HepG2 (cell line): Measurements from ENCODE around the gene GRK5. TPM values are rescaled to one million over a fixed set of nuclear protein-coding genes. Genes with fewer than 3 reads are reported as not detected.

Source experiments
- ATF2 ChIP-seq: sonication (generic); formaldehyde crosslinking; IDR thresholded peaks from 2 replicates; pipeline ENCODE4 v1.4.0; 2020; ENCODE audit warnings: missing genetic modification reagents
- FOXO1 ChIP-seq: sonication (generic); formaldehyde crosslinking; IDR thresholded peaks from 2 replicates; pipeline ENCODE4 v1.4.0; 2020; ENCODE audit warnings: missing genetic modification reagents
- HMGXB4 ChIP-seq, 2 experiments: sonication (generic) in 1 of 2; formaldehyde crosslinking in 1 of 2; IDR thresholded peaks; 2 replicates each; pipeline versions ENCODE4 v1.4.0 to v1.6.1; 2018 to 2020; ENCODE audit warnings: missing genetic modification reagents in 2 of 2, borderline replicate concordance in 1 of 2, low read depth in 1 of 2, mild to moderate bottlenecking in 1 of 2, missing biosample characterization in 1 of 2
- KDM4B ChIP-seq: sonication (generic); formaldehyde crosslinking; IDR thresholded peaks from 2 replicates; pipeline ENCODE4 v1.4.0; 2020; ENCODE audit warnings: missing genetic modification reagents
- LBX2 ChIP-seq: sonication (generic); formaldehyde crosslinking; IDR thresholded peaks from 2 replicates; pipeline ENCODE4 v1.5.0; 2020; ENCODE audit warnings: missing genetic modification reagents, mild to moderate bottlenecking, borderline replicate concordance
- RBM22 ChIP-seq: fragments of 200-400 bp; formaldehyde crosslinking; optimal IDR thresholded peaks from 2 replicates; pipeline ENCODE3; 2017; ENCODE audit warnings: mild to moderate bottlenecking, low read length, moderate library complexity
- RXRB ChIP-seq: IDR thresholded peaks from 2 replicates; pipeline ENCODE4 v1.6.1; 2016; ENCODE audit warnings: borderline replicate concordance, missing genetic modification reagents, missing compliant biosample characterization
- SIN3A ChIP-seq: IDR thresholded peaks from 2 replicates; pipeline ENCODE4 v1.6.1; 2011; ENCODE audit warnings: low read depth, mild to moderate bottlenecking, control low read depth, low read length, borderline replicate concordance
- SP2 ChIP-seq: sonication (generic); formaldehyde crosslinking; IDR thresholded peaks from 2 replicates; pipeline ENCODE4 v1.5.1; 2020; ENCODE audit warnings: mild to moderate bottlenecking, missing genetic modification reagents
- TEAD2 ChIP-seq: sonication (generic); formaldehyde crosslinking; IDR thresholded peaks from 2 replicates; pipeline ENCODE4 v1.9.0; 2021; ENCODE audit warnings: missing genetic modification reagents
- ZBED4 ChIP-seq: sonication (generic); formaldehyde crosslinking; IDR thresholded peaks from 2 replicates; pipeline ENCODE4 v1.4.0; 2020; ENCODE audit warnings: missing genetic modification reagents, borderline replicate concordance
- ZNF646 ChIP-seq: sonication (generic); formaldehyde crosslinking; IDR thresholded peaks from 2 replicates; pipeline ENCODE4 v1.9.0; 2021; ENCODE audit warnings: mild to moderate bottlenecking, missing genetic modification reagents
- ZNF781 ChIP-seq: sonication (generic); formaldehyde crosslinking; IDR thresholded peaks from 2 replicates; pipeline ENCODE4 v1.5.1; 2020; ENCODE audit warnings: borderline replicate concordance, mild to moderate bottlenecking, missing genetic modification reagents; ENCODE audit errors: not compliant biosample characterization
- polyA plus RNA-seq, 8 experiments: library from polyadenylated mRNA; depleted of rRNA in 3 of 8; stranded (reverse) in 7 of 8; unstranded in 1 of 8; fragments of >200 nt; fragmentation: Illumina TruSeq in 4 of 8; extraction: Trizol in 4 of 8; gene quantifications; 2 replicates each; pipeline versions ENCODE4 v1.2.1 to v1.2.3, GENCODE V29; 2011 to 2016; ENCODE audit warnings: low read depth in 4 of 8, missing spikeins in 1 of 8, mixed read lengths in 1 of 8; ENCODE audit not compliant: insufficient read depth in 1 of 8
- total RNA-seq, 5 experiments: library from RNA; depleted of rRNA; stranded (reverse); fragments of >200 nt; fragmentation: Illumina TruSeq; extraction: Trizol; gene quantifications; 2 replicates each; pipeline ENCODE4 v1.2.3, GENCODE V29; 2016; ENCODE audit warnings: low read depth in 1 of 5

Gene GRK5
- total and polyA plus RNA-seq, 2 of the 13 experiments (the other 11 are each of a cell fraction or from before 2014, with no cell fraction given), result 10.4 to 12.6 TPM

GRCh38 chr10:119498889-119499676 lies 291.7 kb downstream of the GRK5 start (continued):
- peak in 1 of 2 experiments; percentile 26; a peak in 1 of 4 replicates for TF ChIP-seq HMGXB4 (CRISPR knock-in tag; IDR thresholded peaks at IDR 0.05; ENCODE audit: borderline replicate concordance in 1 of 2, low read depth in 1 of 2)
- TF ChIP-seq FOXO1 (CRISPR knock-in tag), result peak; percentile 55
- TF ChIP-seq LBX2 (CRISPR knock-in tag), result no peak
- peak; percentile 81 for TF ChIP-seq RXRB (CRISPR knock-in tag)
- no peak for TF ChIP-seq KDM4B
- no peak for TF ChIP-seq ZBED4
- no peak for TF ChIP-seq TEAD2
- TF ChIP-seq ATF2 (CRISPR knock-in tag), result no peak
- no peak for TF ChIP-seq RBM22
- no peak for TF ChIP-seq ZNF781 (CRISPR knock-in tag)
- TF ChIP-seq SP2 (CRISPR knock-in tag), result no peak
- no peak for TF ChIP-seq ZNF646 (CRISPR knock-in tag)
- TF ChIP-seq SIN3A, result no peak
